ENCODE results near the gene DIO1. TPM values are rescaled to one million over a fixed set of nuclear protein-coding genes. Genes with fewer than 3 reads are reported as not detected.
A peak's percentile ranks its signal among the peaks of the same experiment; 100 is the strongest.

Gene DIO1
- total RNA-seq, 2 experiments from 2014 or later: not detected

- CTCF ChIA-PET: interaction anchor here (1.0 to 7.4 kb wide), 10 partner anchors 9 to 87 kb away, joined by 3 to 56 read pairs (median 5); no protein-coding TSS in a partner anchor
- Mint-ChIP-seq H3K36me3 (peaks cover 22% of the 10 kb centered on the region), H3K27me3 (no peaks in the 10 kb centered on the region), H3K9me3 (ENCODE audit: low read depth) (no peaks in the 10 kb centered on the region), H3K4me1 (peaks cover 48% of the 10 kb centered on the region), H3K27ac (peak overlapping the region; percentile 64), H3K4me3 (peak overlapping the region; percentile 99)
- ATAC-seq (no peak), DNase-seq (no peak)
Measured at GRCh38 chr1:53947172-53947907, 53.4 kb downstream of the DIO1 start.

- Mint-ChIP-seq H3K4me3 (peak overlapping the region; percentile 26), H3K27me3 (no peaks in the 10 kb centered on the region), H3K36me3 (peaks cover 20% of the 10 kb centered on the region), H3K4me1 (peaks cover 39% of the 10 kb centered on the region), H3K9me3 (ENCODE audit: low read depth) (no peaks in the 10 kb centered on the region), H3K27ac (no peak overlapping the region)
- ATAC-seq (no peak), DNase-seq (no peak)
- CTCF ChIA-PET: interaction anchor here (0.6 to 7.4 kb wide), 12 partner anchors 8 to 461 kb away, joined by 3 to 56 read pairs (median 4); partner anchors contain the start of gene NDC1
Measured at GRCh38 chr1:53948291-53948690, 54.3 kb downstream of the DIO1 start.

GRCh38 chr1:53949023-53949990 lies 55.3 kb downstream of the DIO1 start:
- Mint-ChIP-seq H3K9me3 (ENCODE audit: low read depth) (no peaks in the 10 kb centered on the region), H3K4me3 (no peak overlapping the region), H3K36me3 (peaks cover 14% of the 10 kb centered on the region), H3K4me1 (peaks cover 29% of the 10 kb centered on the region), H3K27ac (no peak overlapping the region), H3K27me3 (no peaks in the 10 kb centered on the region)
- DNase-seq (peak; percentile 49), ATAC-seq (no peak)
- CTCF ChIA-PET: interaction anchor here (0.6 to 7.4 kb wide), 11 partner anchors 10 to 540 kb away, joined by 3 to 56 read pairs (median 3); partner anchors contain the start of genes NDC1 and YIPF1

- Mint-ChIP-seq H3K27me3 (no peaks in the 10 kb centered on the region), H3K9me3 (ENCODE audit: low read depth) (no peaks in the 10 kb centered on the region), H3K4me1 (peaks cover 32% of the 10 kb centered on the region), H3K36me3 (peaks cover 14% of the 10 kb centered on the region), H3K27ac (no peak overlapping the region), H3K4me3 (no peak overlapping the region)
- CTCF ChIA-PET: interaction anchor here (3.7 to 7.4 kb wide), 3 partner anchors 8 to 91 kb away, joined by 22 to 56 read pairs (median 49); no protein-coding TSS in a partner anchor
- DNase-seq (no peak), ATAC-seq (no peak)
Measured at GRCh38 chr1:53951697-53952096, 57.7 kb downstream of the DIO1 start.

- CTCF ChIA-PET: interaction anchor here (1.2 to 1.4 kb wide), 2 partner anchors 75 to 93 kb away, joined by 3 to 5 read pairs; no protein-coding TSS in a partner anchor
- no peak for ATAC-seq
- no peaks in the 10 kb centered on the region for H3K9me3 Mint-ChIP-seq (ENCODE audit: low read depth)
- no peak overlapping the region for H3K4me3 Mint-ChIP-seq
- H3K4me1 Mint-ChIP-seq: peaks cover 19% of the 10 kb centered on the region
- no peak for DNase-seq
- no peak overlapping the region for H3K27ac Mint-ChIP-seq
- no peaks in the 10 kb centered on the region for H3K27me3 Mint-ChIP-seq
- peaks cover 22% of the 10 kb centered on the region for H3K36me3 Mint-ChIP-seq
Measured at GRCh38 chr1:53954128-53954527, 60.1 kb downstream of the DIO1 start.

- no peaks in the 10 kb centered on the region for H3K9me3 Mint-ChIP-seq (ENCODE audit: low read depth)
- CTCF ChIA-PET: interaction anchor here (0.8 to 2.0 kb wide), 3 partner anchors 9 to 96 kb away, joined by 3 to 15 read pairs (median 4); no protein-coding TSS in a partner anchor
- DNase-seq (no peak), ATAC-seq (no peak)
- peaks cover 18% of the 10 kb centered on the region for H3K4me1 Mint-ChIP-seq
- peak overlapping the region; percentile 38 for H3K27ac Mint-ChIP-seq
- no peaks in the 10 kb centered on the region for H3K27me3 Mint-ChIP-seq
- no peak overlapping the region for H3K4me3 Mint-ChIP-seq
- peaks cover 25% of the 10 kb centered on the region for H3K36me3 Mint-ChIP-seq
Measured at GRCh38 chr1:53956308-53957168, 62.6 kb downstream of the DIO1 start.

- CTCF ChIA-PET: interaction anchor here (2.0 to 3.7 kb wide), 3 partner anchors 12 to 97 kb away, joined by 15 to 82 read pairs (median 19); partner anchors contain the start of gene IFT25
Measured at GRCh38 chr1:53957194-53957818, 63.3 kb downstream of the DIO1 start.

GRCh38 chr1:53959664-53960250 lies 65.8 kb downstream of the DIO1 start:
- Mint-ChIP-seq H3K27me3 (no peaks in the 10 kb centered on the region), H3K9me3 (ENCODE audit: low read depth) (no peaks in the 10 kb centered on the region), H3K4me3 (no peak overlapping the region), H3K4me1 (peaks cover 18% of the 10 kb centered on the region), H3K27ac (no peak overlapping the region), H3K36me3 (peaks cover 23% of the 10 kb centered on the region)
- ATAC-seq (peak; percentile 63), DNase-seq (no peak)
- CTCF ChIA-PET: interaction anchor here (0.7 to 3.7 kb wide), 30 partner anchors 10 to 564 kb away, joined by 3 to 82 read pairs (median 4); partner anchors contain the start of genes IFT25, NDC1 and YIPF1

More at GRCh38 chr1:53957194-53957818, 63.3 kb downstream of the DIO1 start:
- H3K4me3 Mint-ChIP-seq: no peak overlapping the region
- H3K27ac Mint-ChIP-seq: peak overlapping the region; percentile 38
- peaks cover 18% of the 10 kb centered on the region for H3K4me1 Mint-ChIP-seq
- H3K36me3 Mint-ChIP-seq: peaks cover 23% of the 10 kb centered on the region
- no peaks in the 10 kb centered on the region for H3K27me3 Mint-ChIP-seq
- no peak for ATAC-seq
- DNase-seq: no peak
- H3K9me3 Mint-ChIP-seq (ENCODE audit: low read depth): no peaks in the 10 kb centered on the region

Other genes with a start within 250 kb of the DIO1 start
- not detected for gene GLIS1, start 155.0 kb upstream of the DIO1 start, total RNA-seq
- 10 to 100 TPM; 26.1 to 35.5 TPM for gene NDC1, start 55.9 kb upstream of the DIO1 start, total RNA-seq
- 10 to 100 TPM; 17.2 to 18.0 TPM for gene YIPF1, start 4.4 kb upstream of the DIO1 start, total RNA-seq
- gene IFT25, start 51.5 kb downstream of the DIO1 start, total RNA-seq: 10 to 100 TPM; 69.3 to 82.6 TPM
- gene LRRC42, start 52.2 kb downstream of the DIO1 start, total RNA-seq: 10 to 100 TPM; 20.5 to 22.3 TPM
- gene LDLRAD1, start 124.0 kb downstream of the DIO1 start, total RNA-seq: not detected
- gene TMEM59, start 159.0 kb downstream of the DIO1 start, total RNA-seq: 100 to 1,000 TPM; 165 to 171 TPM
- gene TCEANC2, start 159.4 kb downstream of the DIO1 start, total RNA-seq: 10 to 100 TPM; 11.8 to 13.1 TPM